AG04449 (cell line): Measurements from ENCODE around the gene ARMC10.

Source experiments
- CTCF ChIA-PET: fragments of 350-600 bp; formaldehyde crosslinking; extraction: SDS; loops from one replicate; lab custom pipeline; 2021; ENCODE audit warnings: antibody characterized with exemption; lab: Yijun Ruan, JAX
- POLR2A ChIA-PET: fragments of 400-600, 350-600 bp; formaldehyde crosslinking; extraction: SDS; loops from one replicate; lab custom pipeline; 2020; ENCODE audit warnings: antibody characterized with exemption, inconsistent platforms; lab: Yijun Ruan, JAX
- DNase-seq: peaks from one replicate; pipeline ENCODE4 v3.0.0-alpha.2; 2010; ENCODE audit warnings: low read depth, low spot score
- H3K4me3 ChIP-seq: 2 replicates; pipeline ENCODE4 v1.5.1; 2011; ENCODE audit warnings: low read depth, mild to moderate bottlenecking, control low read depth, low read length
- TF ChIP-seq, protein P1 (sequence below): IDR thresholded peaks from one replicate; pipeline ENCODE4 v1.5.1; 2011; ENCODE audit warnings: mild to moderate bottlenecking, moderate library complexity, low read length, control low read depth, inconsistent platforms; ENCODE audit not compliant: insufficient read depth; ENCODE audit errors: missing control alignments

The ARMC10 gene

DNA sequence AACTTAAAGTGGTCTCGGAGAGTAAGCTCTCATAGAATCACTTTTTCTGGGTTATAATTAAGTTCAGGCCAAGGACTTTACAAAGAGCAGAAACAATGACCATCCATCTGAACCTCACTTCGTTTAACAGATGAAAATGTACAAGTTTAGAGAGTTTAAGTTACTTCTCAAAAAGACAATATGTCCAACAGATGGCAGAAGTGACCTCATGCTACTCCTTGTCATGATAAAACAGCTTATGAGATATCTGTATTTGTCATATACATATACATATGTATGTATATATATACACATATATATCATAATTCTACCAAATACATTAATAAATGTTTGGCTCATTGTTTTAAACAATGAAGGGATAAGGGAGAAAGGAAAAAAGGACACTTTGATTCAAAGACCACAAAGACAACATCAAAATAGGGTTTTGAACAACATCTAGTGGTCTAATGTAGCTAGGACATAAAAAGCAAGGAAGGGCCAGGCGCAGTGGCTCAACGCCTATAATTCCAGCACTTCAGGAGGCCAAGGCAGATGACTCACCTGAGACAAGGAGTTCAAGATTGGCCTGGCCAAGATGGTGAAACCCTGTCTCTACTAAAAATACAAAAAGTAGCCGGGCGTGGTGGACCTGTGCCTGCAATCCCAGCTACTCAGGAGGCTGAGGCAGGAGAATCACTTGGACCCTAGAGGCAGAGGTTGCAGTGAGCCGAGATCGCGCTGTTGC, 56.1 kb downstream of the ARMC10 start:
- CTCF ChIA-PET, result interaction anchor here (0.8 to 0.9 kb wide), 2 partner anchors 10 to 56 kb away, joined by 3 read pairs; partner anchors contain the start of genes ARMC10 and FBXL13
- no peak overlapping the region for H3K4me3 ChIP-seq
- TF ChIP-seq, protein P1, sequence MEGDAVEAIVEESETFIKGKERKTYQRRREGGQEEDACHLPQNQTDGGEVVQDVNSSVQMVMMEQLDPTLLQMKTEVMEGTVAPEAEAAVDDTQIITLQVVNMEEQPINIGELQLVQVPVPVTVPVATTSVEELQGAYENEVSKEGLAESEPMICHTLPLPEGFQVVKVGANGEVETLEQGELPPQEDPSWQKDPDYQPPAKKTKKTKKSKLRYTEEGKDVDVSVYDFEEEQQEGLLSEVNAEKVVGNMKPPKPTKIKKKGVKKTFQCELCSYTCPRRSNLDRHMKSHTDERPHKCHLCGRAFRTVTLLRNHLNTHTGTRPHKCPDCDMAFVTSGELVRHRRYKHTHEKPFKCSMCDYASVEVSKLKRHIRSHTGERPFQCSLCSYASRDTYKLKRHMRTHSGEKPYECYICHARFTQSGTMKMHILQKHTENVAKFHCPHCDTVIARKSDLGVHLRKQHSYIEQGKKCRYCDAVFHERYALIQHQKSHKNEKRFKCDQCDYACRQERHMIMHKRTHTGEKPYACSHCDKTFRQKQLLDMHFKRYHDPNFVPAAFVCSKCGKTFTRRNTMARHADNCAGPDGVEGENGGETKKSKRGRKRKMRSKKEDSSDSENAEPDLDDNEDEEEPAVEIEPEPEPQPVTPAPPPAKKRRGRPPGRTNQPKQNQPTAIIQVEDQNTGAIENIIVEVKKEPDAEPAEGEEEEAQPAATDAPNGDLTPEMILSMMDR, result no peak
- POLR2A ChIA-PET, result interaction anchor here (1.1 kb wide), 1 partner anchor 18 kb away, joined by 4 read pairs; the partner anchor contains the start of gene NAPEPLD
- DNase-seq, result no peak

DNA sequence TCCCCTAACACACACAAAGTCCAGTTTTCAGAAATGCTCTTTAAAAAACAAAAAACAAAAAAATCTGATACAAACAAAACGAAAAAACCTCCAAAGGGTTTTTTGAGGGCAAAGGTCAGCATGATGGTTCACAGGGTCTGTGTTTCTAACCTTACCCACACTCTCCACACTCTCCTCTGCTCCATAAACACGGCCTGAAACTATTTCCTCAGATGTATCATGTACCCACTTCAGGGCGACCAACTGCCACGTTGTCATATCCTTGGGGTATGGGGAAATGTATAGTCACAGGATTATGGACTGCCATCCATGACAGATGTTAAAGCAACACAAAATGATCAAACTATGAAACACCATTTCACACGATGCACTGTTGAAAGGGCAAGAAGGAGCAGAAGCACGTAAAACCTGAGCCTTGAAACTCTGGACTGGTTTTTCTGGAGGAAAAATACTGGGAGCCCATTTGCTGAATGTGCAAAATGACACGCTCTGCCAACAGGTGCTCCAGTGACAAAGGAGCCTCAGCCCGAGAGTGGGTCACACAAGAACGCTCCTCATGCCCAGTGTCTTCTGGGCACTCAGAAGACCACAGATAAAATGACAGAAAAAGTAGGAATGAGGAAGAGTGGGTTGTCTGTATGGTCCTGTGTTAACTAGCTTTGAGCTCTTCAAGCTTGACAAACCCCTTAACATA, 58.2 kb downstream of the ARMC10 start:
- CTCF ChIA-PET, result no interaction called here
- TF ChIP-seq, protein P1, result no peak
- POLR2A ChIA-PET, result no interaction called here

DNA sequence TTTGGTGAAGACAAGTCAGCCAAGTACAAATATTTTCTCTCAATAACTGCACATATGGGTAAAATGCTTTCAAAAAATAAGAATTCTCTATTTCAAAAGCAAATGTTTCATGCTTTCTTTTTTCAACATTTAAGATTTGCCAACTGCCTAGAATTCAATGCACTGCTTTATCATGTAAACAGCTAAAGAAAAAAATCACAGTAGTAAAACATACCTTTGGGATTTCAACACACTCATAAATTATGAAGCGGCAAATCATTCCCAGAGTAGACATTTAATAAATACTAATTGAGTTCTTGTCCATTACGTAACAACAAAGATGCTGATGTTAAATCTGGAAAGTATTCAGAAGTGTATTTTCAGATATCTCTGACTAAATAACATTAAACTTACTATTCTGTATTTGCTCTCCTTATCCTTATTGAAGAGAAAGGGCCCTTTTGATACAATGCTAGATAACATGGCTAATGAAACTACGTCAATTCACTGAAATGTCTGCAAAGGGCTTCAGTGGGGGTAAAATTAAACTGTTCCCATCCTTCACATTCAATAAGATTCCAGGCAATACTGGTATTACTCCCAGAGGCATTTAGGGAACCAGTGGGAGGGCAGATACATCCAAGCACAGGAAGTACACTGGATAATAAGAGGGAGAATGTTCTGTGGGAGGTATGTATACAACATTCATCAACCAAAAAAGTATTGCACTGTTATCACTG, 60.1 kb downstream of the ARMC10 start:
- CTCF ChIA-PET, result no interaction called here
- TF ChIP-seq, protein P1, result no peak
- DNase-seq, result no peak
- POLR2A ChIA-PET, result no interaction called here
- H3K4me3 ChIP-seq, result no peak overlapping the region

More for the DNA sequence above, 58.2 kb downstream of the ARMC10 start:
- H3K4me3 ChIP-seq, result no peak overlapping the region
- DNase-seq, result no peak

DNA sequence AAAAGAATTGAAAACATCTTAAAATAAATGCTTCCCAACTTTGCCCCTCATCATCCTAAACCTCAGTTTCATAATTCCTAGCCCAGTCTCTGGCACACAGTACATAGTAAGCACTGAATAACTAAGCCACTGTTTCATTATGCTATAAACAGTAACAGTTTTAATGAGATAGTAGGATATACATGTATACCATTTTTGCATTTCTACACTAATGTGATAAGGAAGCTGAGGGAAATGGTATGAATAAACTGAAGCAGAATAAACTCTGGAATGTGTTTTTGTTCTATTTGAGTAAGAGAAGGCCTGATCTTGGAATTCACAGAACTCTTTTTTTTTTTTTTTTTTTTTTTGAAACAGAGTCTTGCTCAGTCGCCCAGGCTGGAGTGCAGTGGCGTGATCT, 65.1 kb downstream of the ARMC10 start:
- ChIA-PET POLR2A (no interaction called here), CTCF (interaction anchor here (1.2 kb wide), 1 partner anchor 10 kb away, joined by 3 read pairs; no protein-coding TSS in a partner anchor)
- TF ChIP-seq, protein P1, result no peak
- no peak for DNase-seq
- no peak overlapping the region for H3K4me3 ChIP-seq

DNA sequence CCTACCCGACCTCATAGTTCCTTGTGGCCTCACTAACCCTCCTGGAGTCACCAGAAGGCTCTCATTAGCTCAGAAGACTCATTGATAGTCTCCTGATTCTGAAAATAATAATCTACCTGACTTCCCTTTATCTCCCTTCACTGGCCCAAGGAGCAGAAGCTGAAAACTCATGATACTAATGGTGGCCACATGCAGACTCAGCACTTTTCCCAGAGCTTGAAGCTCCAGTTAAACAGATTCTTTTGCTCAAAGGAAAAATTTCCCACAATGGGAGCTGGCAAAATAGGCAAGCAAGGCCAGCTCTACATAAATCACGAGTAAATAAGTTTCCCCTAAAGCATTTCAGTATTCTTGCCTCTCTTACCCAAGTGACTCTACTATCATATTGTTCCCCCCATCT, 65.7 kb downstream of the ARMC10 start:
- ChIA-PET POLR2A (no interaction called here), CTCF (interaction anchor here (1.2 kb wide), 1 partner anchor 10 kb away, joined by 3 read pairs; no protein-coding TSS in a partner anchor)
- no peak for DNase-seq
- TF ChIP-seq, protein P1, result no peak
- H3K4me3 ChIP-seq, result no peak overlapping the region
